ENCODE measurements around the gene RXRB. TPM values are rescaled to one million over a fixed set of nuclear protein-coding genes. Genes with fewer than 3 reads are reported as not detected.

The RXRB gene
- total and polyA plus RNA-seq, 2 of the 8 experiments (the other 6 are each of a cell fraction or from before 2014, with no cell fraction given): 13.0 to 18.1 TPM

GRCh38 chr6:33203443-33204164 is 3.1 kb upstream of the RXRB start:
- Histone ChIP-seq H3K23ac (ENCODE audit: insufficient read length) (no peak overlapping the region), H2BK12ac (ENCODE audit: low read depth, low read length) (0 out of 2 replicates have a peak overlapping the region, but pooled peaks have one; percentile 12), H3K18ac (ENCODE audit: extremely low read depth, low read length) (no peak overlapping the region), H3K79me1 (ENCODE audit: low read depth, low read length) (peaks cover 16% of the 10 kb centered on the region), H4K8ac (ENCODE audit: extremely low read depth, insufficient read depth, low read length) (no peak overlapping the region), H2BK15ac (ENCODE audit: low read length) (0 out of 2 replicates have a peak overlapping the region, but pooled peaks have one; percentile 19), H3K23me2 (ENCODE audit: low read depth, low read length) (peaks cover 30% of the 10 kb centered on the region), H3K4me2 (ENCODE audit: insufficient read depth in 1 of 2, low read depth in 2 of 2, low read length in 2 of 2) (peak overlapping the region; percentile 72 to 97), H3K27me3 (replicated peaks in 1 of 4; ENCODE audit: control insufficient read depth in 3 of 4, extremely low read depth in 1 of 4, insufficient read depth in 3 of 4, low read length in 3 of 4) (peaks cover 9 to 32% (median 25%) of the 10 kb centered on the region in 4 experiments; a peak in 6 of 7 replicates), H4K91ac (replicated peaks; ENCODE audit: insufficient read length, low read length) (no peak overlapping the region), H3K27ac (ENCODE audit: low read depth, low read length) (no peak overlapping the region), H4K20me1 (replicated peaks in 1 of 2; ENCODE audit: control insufficient read depth in 1 of 2, insufficient read depth in 2 of 2, low read length in 2 of 2) (peaks cover 5 to 18% of the 10 kb centered on the region in 2 experiments), H3K56ac (replicated peaks; ENCODE audit: insufficient read length, low read depth, low read length) (no peak overlapping the region), H2AFZ (ENCODE audit: low read length) (no peak overlapping the region), H3K9ac (replicated peaks in 1 of 4; ENCODE audit: extremely low read depth in 1 of 4, low read depth in 3 of 4, low read length in 3 of 4) (no peak overlapping the region), H3K36me3 (ENCODE audit: control insufficient read depth in 2 of 4, insufficient read depth in 4 of 4, low read length in 3 of 4) (peaks cover 7 to 23% (median 14%) of the 10 kb centered on the region in 4 experiments), H3K4me3 (ENCODE audit: extremely low read depth in 1 of 4, insufficient read depth in 2 of 4, low read depth in 3 of 4, low read length in 4 of 4) (peak overlapping the region in 1 of 4 experiments; percentile 93; a peak in 2 of 8 replicates), H2AK5ac (ENCODE audit: low read depth, low read length) (no peak overlapping the region), H3K4me1 (replicated peaks in 1 of 4; ENCODE audit: control insufficient read depth in 3 of 4, insufficient read depth in 4 of 4, low read length in 3 of 4) (peaks cover 4 to 42% (median 12%) of the 10 kb centered on the region in 4 experiments), H3K9me3 (ENCODE audit: insufficient read depth in 2 of 2, low read depth in 1 of 2, low read length in 1 of 2) (no peaks in the 10 kb centered on the region), H3K79me2 (ENCODE audit: control insufficient read depth in 1 of 2, insufficient read depth in 2 of 2, low read length in 2 of 2) (peaks cover 3 to 22% of the 10 kb centered on the region in 2 experiments; a peak in 3 of 4 replicates), H3K14ac (ENCODE audit: insufficient read length) (no peak overlapping the region), H2BK120ac (replicated peaks; ENCODE audit: low read depth, low read length) (no peak overlapping the region), H2BK20ac (ENCODE audit: low read length) (peak overlapping the region; percentile 13; the same call in 1 of the 2 replicates), H4K5ac (ENCODE audit: insufficient read length, low read depth, low read length) (no peak overlapping the region), H2BK5ac (ENCODE audit: low read depth, low read length) (no peak overlapping the region), H3K4ac (replicated peaks; ENCODE audit: insufficient read length, low read depth, low read length) (no peak overlapping the region)
- ChIA-PET POLR2A (ENCODE audit: partially characterized antibody) (interaction anchor here (1.2 kb wide), 2 partner anchors 8 to 44 kb away, joined by 3 to 4 read pairs; no protein-coding TSS in a partner anchor), CTCF (ENCODE audit: partially characterized antibody) (interaction anchor here (0.6 to 1.5 kb wide), 4 partner anchors 7 to 74 kb away, joined by 3 to 6 read pairs (median 4); no protein-coding TSS in a partner anchor)
- whole genome bisulfite sequencing, 2 experiments (ENCODE audit: extremely low coverage in 1 of 2, insufficient coverage in 1 of 2, insufficient read length in 1 of 2, insufficient replicate concordance in 2 of 2, low coverage in 1 of 2, low lambda C conversion rate in 2 of 2, missing lambda C conversion rate in 1 of 2): 86% methylated on average over 7 of the region's 7 CpGs; no CpG with 5 or more reads in 1 of the 2 experiments
- FAIRE-seq (no peak), DNase-seq (ENCODE audit: low read depth in 1 of 2, low spot score in 2 of 2) (no peak)
- no peak for TF ChIP-seq JUND (IDR thresholded peaks at IDR 0.05; ENCODE audit: low read length)
- no peak for TF ChIP-seq FOSL1 (IDR thresholded peaks at IDR 0.05; ENCODE audit: insufficient read depth, low read depth, low read length)

Measured in H1 (cell line).